IPS DF 6.9 (cell line): ENCODE results near the gene RALGPS1.

Experiments used
- DNase-seq: peaks from one replicate; pipeline ENCODE4 v3.0.0-alpha.2; 2013; ENCODE audit warnings: low read depth, low spot score
- H3K27ac ChIP-seq: one replicate; pipeline ENCODE4 v1.5.1; 2013; ENCODE audit warnings: low read length, control low read depth
- H3K27me3 ChIP-seq: 2 replicates; pipeline ENCODE4 v1.6.1; 2013; ENCODE audit warnings: mild to moderate bottlenecking, low read length; ENCODE audit not compliant: control insufficient read depth, insufficient read depth
- H3K36me3 ChIP-seq: 2 replicates; pipeline ENCODE4 v1.6.1; 2013; ENCODE audit warnings: low read length; ENCODE audit not compliant: control insufficient read depth, insufficient read depth
- H3K4me1 ChIP-seq: 2 replicates; pipeline ENCODE4 v1.6.1; 2013; ENCODE audit warnings: low read length; ENCODE audit not compliant: control insufficient read depth, insufficient read depth
- H3K4me3 ChIP-seq: 2 replicates; pipeline ENCODE4 v1.5.1; 2013; ENCODE audit warnings: mild to moderate bottlenecking, low read length
- H3K9me3 ChIP-seq: 2 replicates; pipeline ENCODE4 v1.6.1; 2013; ENCODE audit warnings: low read length, inconsistent platforms; ENCODE audit not compliant: control insufficient read depth, insufficient read depth
- WGBS: extraction: QIAGEN DNeasy Blood & Tissue Kit; methylation state at CpG from one replicate; pipeline ENCODE4 v1.1.7; 2013; ENCODE audit warnings: mixed read lengths, missing lambda C conversion rate; ENCODE audit not compliant: insufficient read length, insufficient coverage; 5-methylcytosine and 5-hydroxymethylcytosine counted together

Gene RALGPS1

GRCh38 chr9:127174386-127175318 lies 260.1 kb downstream of the RALGPS1 start:
- H3K27ac ChIP-seq, result no peak overlapping the region
- H3K4me3 ChIP-seq, result no peak overlapping the region
- H3K4me1 ChIP-seq, result no peaks in the 10 kb centered on the region
- WGBS, result no CpG with 5 or more reads among the region's 12 CpGs
- no peak for DNase-seq
- H3K27me3 ChIP-seq, result no peaks in the 10 kb centered on the region
- no peaks in the 10 kb centered on the region for H3K36me3 ChIP-seq
- no peaks in the 10 kb centered on the region for H3K9me3 ChIP-seq

- Histone ChIP-seq H3K4me3 (no peak overlapping the region), H3K27me3 (no peaks in the 10 kb centered on the region), H3K27ac (no peak overlapping the region), H3K9me3 (no peaks in the 10 kb centered on the region), H3K36me3 (no peaks in the 10 kb centered on the region), H3K4me1 (no peaks in the 10 kb centered on the region)
- DNase-seq, result no peak
- WGBS, result no CpG with 5 or more reads among the region's 7 CpGs
Observed at GRCh38 chr9:127175319-127175715, 260.7 kb downstream of the RALGPS1 start.

- Histone ChIP-seq H3K4me1 (no peaks in the 10 kb centered on the region), H3K36me3 (no peaks in the 10 kb centered on the region), H3K4me3 (no peak overlapping the region), H3K9me3 (no peaks in the 10 kb centered on the region), H3K27me3 (no peaks in the 10 kb centered on the region), H3K27ac (no peak overlapping the region)
- no peak for DNase-seq
- WGBS, result no CpG with 5 or more reads among the region's 6 CpGs
Observed at GRCh38 chr9:127175764-127176163, 261.2 kb downstream of the RALGPS1 start.

GRCh38 chr9:127176631-127177030 lies 262.0 kb downstream of the RALGPS1 start:
- Histone ChIP-seq H3K4me1 (no peaks in the 10 kb centered on the region), H3K4me3 (no peak overlapping the region), H3K27me3 (no peaks in the 10 kb centered on the region), H3K9me3 (no peaks in the 10 kb centered on the region), H3K36me3 (no peaks in the 10 kb centered on the region), H3K27ac (no peak overlapping the region)
- no peak for DNase-seq
- WGBS, result no CpG with 5 or more reads among the region's 3 CpGs

GRCh38 chr9:127177231-127177630 lies 262.6 kb downstream of the RALGPS1 start:
- H3K9me3 ChIP-seq, result no peaks in the 10 kb centered on the region
- no peaks in the 10 kb centered on the region for H3K27me3 ChIP-seq
- no peak overlapping the region for H3K4me3 ChIP-seq
- no CpG with 5 or more reads among the region's 6 CpGs for WGBS
- DNase-seq, result no peak
- no peaks in the 10 kb centered on the region for H3K4me1 ChIP-seq
- H3K36me3 ChIP-seq, result no peaks in the 10 kb centered on the region
- no peak overlapping the region for H3K27ac ChIP-seq

GRCh38 chr9:127177665-127178265 lies 263.2 kb downstream of the RALGPS1 start:
- Histone ChIP-seq H3K27ac (no peak overlapping the region), H3K36me3 (no peaks in the 10 kb centered on the region), H3K4me3 (no peak overlapping the region), H3K4me1 (no peaks in the 10 kb centered on the region), H3K27me3 (no peaks in the 10 kb centered on the region), H3K9me3 (no peaks in the 10 kb centered on the region)
- no peak for DNase-seq
- WGBS, result no CpG with 5 or more reads among the region's 3 CpGs

- no peak overlapping the region for H3K27ac ChIP-seq
- no peak overlapping the region for H3K4me3 ChIP-seq
- no peaks in the 10 kb centered on the region for H3K27me3 ChIP-seq
- no peaks in the 10 kb centered on the region for H3K36me3 ChIP-seq
- no CpG with 5 or more reads among the region's 12 CpGs for WGBS
- peaks cover 2% of the 10 kb centered on the region; the same call in 1 of the 2 replicates for H3K4me1 ChIP-seq
- DNase-seq, result no peak
- no peaks in the 10 kb centered on the region for H3K9me3 ChIP-seq
Observed at GRCh38 chr9:127178686-127179632, 264.4 kb downstream of the RALGPS1 start.

- Histone ChIP-seq H3K27ac (no peak overlapping the region), H3K9me3 (no peaks in the 10 kb centered on the region), H3K4me3 (no peak overlapping the region), H3K36me3 (no peaks in the 10 kb centered on the region), H3K4me1 (peaks cover 2% of the 10 kb centered on the region; the same call in 1 of the 2 replicates), H3K27me3 (no peaks in the 10 kb centered on the region)
- no peak for DNase-seq
- WGBS, result no CpG with 5 or more reads among the region's 15 CpGs
Observed at GRCh38 chr9:127179633-127180441, 265.3 kb downstream of the RALGPS1 start.

- Histone ChIP-seq H3K36me3 (no peaks in the 10 kb centered on the region), H3K4me3 (no peak overlapping the region), H3K27me3 (no peaks in the 10 kb centered on the region), H3K27ac (no peak overlapping the region), H3K4me1 (peaks cover 2% of the 10 kb centered on the region; the same call in 1 of the 2 replicates), H3K9me3 (no peaks in the 10 kb centered on the region)
- no peak for DNase-seq
- WGBS, result no CpG with 5 or more reads among the region's 14 CpGs
Observed at GRCh38 chr9:127180457-127181314, 266.1 kb downstream of the RALGPS1 start.
